Measurements from ENCODE around the gene DOCK6.
A peak's percentile ranks its signal among the peaks of the same experiment; 100 is the strongest.

GRCh38 chr19:11227195-11227886 is 35.0 kb downstream of the DOCK6 start:
- no peak for TF ChIP-seq MAX (CRISPR knock-in tag; IDR thresholded peaks at IDR 0.05)
- TF ChIP-seq CTCF (IDR thresholded peaks at IDR 0.05): peak; percentile 58
- TF ChIP-seq ARID4B (CRISPR knock-in tag; IDR thresholded peaks at IDR 0.05; ENCODE audit: borderline replicate concordance): no peak
- no peak for TF ChIP-seq HMGXB4 (CRISPR knock-in tag; IDR thresholded peaks at IDR 0.05)
- TF ChIP-seq NR2C2 (CRISPR knock-in tag; IDR thresholded peaks at IDR 0.05): no peak
- TF ChIP-seq FOXP4 (CRISPR knock-in tag; IDR thresholded peaks at IDR 0.05): no peak

All from WTC11 (cell line).